Neural crest cell (in vitro differentiated cells): Measurements from ENCODE around the gene KCNAB2. TPM values are rescaled to one million over a fixed set of nuclear protein-coding genes. Genes with fewer than 3 reads are reported as not detected.

ENCODE experiments used
- DNase-seq: peaks from one replicate; pipeline ENCODE4 v3.0.0; 2021; ENCODE audit warnings: low read depth, mixed read lengths, low spot score
- H3K27ac Mint-ChIP-seq: one replicate; pipeline ENCODE4 v1.8.0; 2021; ENCODE audit warnings: mild to moderate bottlenecking, mixed read lengths; ENCODE audit not compliant: unreplicated experiment
- H3K27me3 Mint-ChIP-seq: 2 replicates; pipeline ENCODE4 v1.8.0; 2021; ENCODE audit warnings: low read depth, mild to moderate bottlenecking, mixed read lengths
- H3K36me3 Mint-ChIP-seq: 2 replicates; pipeline ENCODE4 v1.8.0; 2021; ENCODE audit warnings: low read depth, mild to moderate bottlenecking, mixed read lengths
- H3K4me1 Mint-ChIP-seq: 2 replicates; pipeline ENCODE4 v1.8.0; 2021; ENCODE audit warnings: mixed read lengths
- H3K4me3 Mint-ChIP-seq: one replicate; pipeline ENCODE4 v1.8.0; 2021; ENCODE audit warnings: mild to moderate bottlenecking, mixed read lengths
- H3K9me3 Mint-ChIP-seq: 2 replicates; pipeline ENCODE4 v1.8.0; 2021; ENCODE audit warnings: mixed read lengths
- CTCF ChIP-seq: fragments of 200-600 bp; sonication (generic); conservative IDR thresholded peaks from 2 replicates; pipeline ENCODE4 v1.5.0; 2021; ENCODE audit warnings: antibody characterized with exemption, mild to moderate bottlenecking
- total RNA-seq: library from RNA; stranded (reverse); gene quantifications from 2 replicates; pipeline ENCODE4 v1.2.1, GENCODE V29; 2021

The KCNAB2 gene
- total RNA-seq, 1 donor from 2014 or later: 8.3 TPM

- Mint-ChIP-seq H3K27ac (no peak overlapping the region), H3K9me3 (no peaks in the 10 kb centered on the region), H3K36me3 (no peaks in the 10 kb centered on the region), H3K4me1 (peaks cover 17% of the 10 kb centered on the region), H3K27me3 (no peaks in the 10 kb centered on the region), H3K4me3 (no peak overlapping the region)
- TF ChIP-seq CTCF: no peak
- no peak for DNase-seq
Observed at GRCh38 chr1:6081901-6082300, 36.2 kb downstream of the KCNAB2 start.

DNA sequence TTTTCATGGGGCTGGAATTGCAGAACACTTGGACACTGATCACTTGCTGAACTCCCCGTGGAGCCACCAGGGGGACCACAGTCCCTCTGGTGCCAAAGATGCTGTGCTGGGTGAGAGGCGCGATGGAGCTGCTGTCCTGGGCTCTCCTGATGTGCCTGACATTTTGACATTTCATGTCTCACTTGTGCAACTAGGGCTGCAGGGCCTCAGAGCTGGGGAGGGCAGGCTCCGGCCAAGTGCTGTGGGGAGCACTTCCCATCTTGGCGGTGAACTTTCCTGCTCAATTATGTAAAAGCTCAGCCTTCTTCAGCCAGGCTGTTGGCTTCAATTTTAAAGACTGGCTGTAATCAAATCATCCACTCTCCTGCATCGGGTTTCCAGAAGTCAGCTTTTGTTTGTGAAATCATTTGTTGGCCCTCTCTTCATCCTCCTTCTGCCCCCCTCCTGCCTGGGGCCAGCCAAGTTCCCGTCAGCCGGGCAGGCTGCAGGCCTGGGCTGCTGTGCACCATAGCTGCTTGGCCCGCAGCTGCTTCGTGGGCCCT, 36.8 kb downstream of the KCNAB2 start:
- H3K27me3 Mint-ChIP-seq: no peaks in the 10 kb centered on the region
- no peaks in the 10 kb centered on the region for H3K36me3 Mint-ChIP-seq
- H3K27ac Mint-ChIP-seq: no peak overlapping the region
- peak; percentile 57 for TF ChIP-seq CTCF
- H3K9me3 Mint-ChIP-seq: no peaks in the 10 kb centered on the region
- peaks cover 17% of the 10 kb centered on the region for H3K4me1 Mint-ChIP-seq
- no peak overlapping the region for H3K4me3 Mint-ChIP-seq
- DNase-seq: peak; percentile 16

- Mint-ChIP-seq H3K9me3 (no peaks in the 10 kb centered on the region), H3K27ac (no peak overlapping the region), H3K4me1 (peaks cover 17% of the 10 kb centered on the region), H3K36me3 (no peaks in the 10 kb centered on the region), H3K4me3 (no peak overlapping the region), H3K27me3 (no peaks in the 10 kb centered on the region)
- TF ChIP-seq CTCF: no peak
- DNase-seq: no peak
Observed at GRCh38 chr1:6083385-6083784, 37.7 kb downstream of the KCNAB2 start.

GRCh38 chr1:6083801-6084446, 38.2 kb downstream of the KCNAB2 start:
- TF ChIP-seq CTCF: no peak
- DNase-seq: no peak
- Mint-ChIP-seq H3K36me3 (no peaks in the 10 kb centered on the region), H3K4me1 (peaks cover 17% of the 10 kb centered on the region), H3K27ac (no peak overlapping the region), H3K9me3 (no peaks in the 10 kb centered on the region), H3K4me3 (no peak overlapping the region), H3K27me3 (no peaks in the 10 kb centered on the region)

GRCh38 chr1:6084781-6085495, 39.2 kb downstream of the KCNAB2 start:
- Mint-ChIP-seq H3K27me3 (no peaks in the 10 kb centered on the region), H3K4me3 (no peak overlapping the region), H3K27ac (no peak overlapping the region), H3K36me3 (no peaks in the 10 kb centered on the region), H3K9me3 (no peaks in the 10 kb centered on the region), H3K4me1 (peaks cover 17% of the 10 kb centered on the region)
- no peak for DNase-seq
- no peak for TF ChIP-seq CTCF
